AG04449 (cell line): Measurements from ENCODE around the gene CMTM1.

ENCODE experiments used
- CTCF ChIA-PET: fragments of 350-600 bp; formaldehyde crosslinking; extraction: SDS; loops from one replicate; lab custom pipeline; 2021; ENCODE audit warnings: antibody characterized with exemption; lab: Yijun Ruan, JAX
- POLR2A ChIA-PET: fragments of 400-600, 350-600 bp; formaldehyde crosslinking; extraction: SDS; loops from one replicate; lab custom pipeline; 2020; ENCODE audit warnings: antibody characterized with exemption, inconsistent platforms; lab: Yijun Ruan, JAX
- DNase-seq: peaks from one replicate; pipeline ENCODE4 v3.0.0-alpha.2; 2010; ENCODE audit warnings: low read depth, low spot score
- H3K4me3 ChIP-seq: 2 replicates; pipeline ENCODE4 v1.5.1; 2011; ENCODE audit warnings: low read depth, mild to moderate bottlenecking, control low read depth, low read length
- TF ChIP-seq, protein P1 (sequence below): IDR thresholded peaks from one replicate; pipeline ENCODE4 v1.5.1; 2011; ENCODE audit warnings: mild to moderate bottlenecking, moderate library complexity, low read length, control low read depth, inconsistent platforms; ENCODE audit not compliant: insufficient read depth; ENCODE audit errors: missing control alignments

Gene CMTM1

DNA sequence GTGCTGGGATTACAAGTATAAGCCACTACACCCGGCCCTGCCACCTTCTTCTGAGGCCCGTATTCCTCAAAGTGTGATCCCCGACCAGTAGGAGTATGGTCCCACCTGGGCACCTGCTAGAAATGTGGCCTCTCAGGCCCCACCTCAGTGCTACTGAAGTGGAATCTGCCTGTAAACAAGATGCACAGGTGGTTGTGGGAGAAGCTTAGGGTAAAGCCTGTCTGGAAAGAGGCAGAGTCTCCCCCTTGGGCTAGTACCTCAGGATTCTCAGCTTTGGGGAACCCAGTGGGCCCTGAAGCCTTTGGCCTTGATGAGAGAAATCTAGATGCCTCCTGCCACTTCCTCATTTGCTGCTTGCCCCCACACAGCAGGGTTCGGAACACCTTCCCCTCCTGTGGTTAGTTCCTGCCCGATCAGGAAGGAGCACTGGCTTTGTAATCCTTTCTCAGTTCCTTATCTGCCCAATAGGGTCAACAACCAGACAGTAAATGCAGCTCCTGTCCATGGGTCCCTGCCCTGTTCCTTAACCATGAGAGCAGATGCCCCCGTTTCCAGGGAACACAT is 41.6 kb upstream of the CMTM1 start:
- ChIA-PET CTCF (no interaction called here), POLR2A (no interaction called here)
- H3K4me3 ChIP-seq: no peak overlapping the region
- TF ChIP-seq, protein P1, sequence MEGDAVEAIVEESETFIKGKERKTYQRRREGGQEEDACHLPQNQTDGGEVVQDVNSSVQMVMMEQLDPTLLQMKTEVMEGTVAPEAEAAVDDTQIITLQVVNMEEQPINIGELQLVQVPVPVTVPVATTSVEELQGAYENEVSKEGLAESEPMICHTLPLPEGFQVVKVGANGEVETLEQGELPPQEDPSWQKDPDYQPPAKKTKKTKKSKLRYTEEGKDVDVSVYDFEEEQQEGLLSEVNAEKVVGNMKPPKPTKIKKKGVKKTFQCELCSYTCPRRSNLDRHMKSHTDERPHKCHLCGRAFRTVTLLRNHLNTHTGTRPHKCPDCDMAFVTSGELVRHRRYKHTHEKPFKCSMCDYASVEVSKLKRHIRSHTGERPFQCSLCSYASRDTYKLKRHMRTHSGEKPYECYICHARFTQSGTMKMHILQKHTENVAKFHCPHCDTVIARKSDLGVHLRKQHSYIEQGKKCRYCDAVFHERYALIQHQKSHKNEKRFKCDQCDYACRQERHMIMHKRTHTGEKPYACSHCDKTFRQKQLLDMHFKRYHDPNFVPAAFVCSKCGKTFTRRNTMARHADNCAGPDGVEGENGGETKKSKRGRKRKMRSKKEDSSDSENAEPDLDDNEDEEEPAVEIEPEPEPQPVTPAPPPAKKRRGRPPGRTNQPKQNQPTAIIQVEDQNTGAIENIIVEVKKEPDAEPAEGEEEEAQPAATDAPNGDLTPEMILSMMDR: no peak
- DNase-seq: no peak

GRCh38 chr16:66525396-66526180 is 40.7 kb upstream of the CMTM1 start:
- CTCF ChIA-PET: interaction anchor here (0.7 to 1.0 kb wide), 2 partner anchors 10 to 78 kb away, joined by 3 to 4 read pairs; no protein-coding TSS in a partner anchor
- POLR2A ChIA-PET: interaction anchor here (0.8 kb wide), 1 partner anchor 15 kb away, joined by 3 read pairs; no protein-coding TSS in a partner anchor
- TF ChIP-seq, protein P1: no peak
- no peak for DNase-seq
- H3K4me3 ChIP-seq: no peak overlapping the region

DNA sequence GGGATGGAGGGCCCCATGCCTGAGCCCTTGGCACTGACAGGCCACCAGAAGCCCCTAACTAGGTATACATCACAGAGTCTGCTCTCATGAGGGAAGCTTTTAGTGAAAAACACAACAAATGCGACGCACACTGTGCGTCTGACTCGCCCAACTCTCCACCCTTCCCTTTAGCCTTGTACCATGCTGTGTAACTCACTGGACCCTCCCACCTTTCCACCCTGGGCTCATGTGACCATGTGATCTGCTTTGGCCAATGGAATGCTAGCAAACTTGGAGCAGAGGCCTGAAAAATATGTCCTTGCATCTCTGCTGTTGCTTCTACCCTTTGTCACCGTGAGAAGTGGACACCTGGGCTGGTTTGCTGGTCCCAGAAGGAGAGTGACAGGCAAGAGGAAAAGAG is 37.9 kb upstream of the CMTM1 start:
- no peak for DNase-seq
- TF ChIP-seq, protein P1: no peak
- CTCF ChIA-PET: interaction anchor here (1.4 kb wide), 1 partner anchor 16 kb away, joined by 5 read pairs; no protein-coding TSS in a partner anchor
- POLR2A ChIA-PET: no interaction called here
- no peak overlapping the region for H3K4me3 ChIP-seq

GRCh38 chr16:66529475-66529874 is 36.8 kb upstream of the CMTM1 start:
- DNase-seq: no peak
- POLR2A ChIA-PET: no interaction called here
- CTCF ChIA-PET: no interaction called here
- H3K4me3 ChIP-seq: no peak overlapping the region
- TF ChIP-seq, protein P1: no peak

GRCh38 chr16:66534376-66534799 is 31.9 kb upstream of the CMTM1 start:
- DNase-seq: no peak
- TF ChIP-seq, protein P1: no peak
- ChIA-PET POLR2A (no interaction called here), CTCF (interaction anchor here (0.6 kb wide), 1 partner anchor 14 kb away, joined by 3 read pairs; no protein-coding TSS in a partner anchor)
- no peak overlapping the region for H3K4me3 ChIP-seq

DNA sequence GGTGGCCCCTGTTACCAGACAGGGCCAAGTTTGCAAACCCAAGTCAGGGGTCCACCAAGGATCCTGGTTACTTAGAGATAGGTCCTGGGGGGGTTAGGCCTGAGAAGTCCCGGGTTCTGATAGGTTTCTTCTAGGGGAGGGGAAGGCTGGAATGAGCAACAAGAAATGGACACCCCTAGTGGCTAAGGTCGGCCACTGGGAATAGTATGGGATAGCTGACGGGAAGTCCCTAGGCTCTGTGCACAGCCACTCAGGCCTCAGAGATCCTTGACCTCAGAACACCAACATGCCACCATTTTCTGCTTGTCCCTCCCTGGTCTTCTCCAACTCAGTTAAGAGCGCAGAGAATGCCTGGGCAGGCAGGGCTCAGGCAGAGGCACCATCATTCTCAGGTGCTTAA is 29.7 kb upstream of the CMTM1 start:
- ChIA-PET CTCF (no interaction called here), POLR2A (no interaction called here)
- DNase-seq: no peak

More for the DNA sequence above, 29.7 kb upstream of the CMTM1 start:
- no peak overlapping the region for H3K4me3 ChIP-seq
- TF ChIP-seq, protein P1: no peak
